Stimulated activated CD8-positive, alpha-beta memory T cell treated with anti-CD3 and anti-CD28 coated beads, Interleukin-15, amount 100 ng/mL, for 1 hour (primary cell): Measurements from ENCODE around the gene ACOX1.

Experiments used
- DNase-seq: peaks from one replicate; pipeline ENCODE4 v3.0.0-alpha.2; 2020; ENCODE audit warnings: low read depth

Gene ACOX1

GRCh38 chr17:75978938-75979704, at the start of gene ACOX1, which contains the start of gene TEN1:
ACOX1 (minus strand) TSS chr17:75979166; CDS start chr17:75979073, 93 bp downstream.
TEN1 (plus strand) TSS chr17:75979240; CDS start chr17:75986193, 6,953 bp downstream.
- DNase-seq, result peak; percentile 94

GRCh38 chr17:76027159-76027839, 48.3 kb upstream of the ACOX1 start, which contains the start of gene EVPL:
EVPL (minus strand) TSS chr17:76027306; CDS start chr17:76027198, 108 bp downstream.
- no peak for DNase-seq

- no peak for DNase-seq
These were observed 47.8 kb upstream of the ACOX1 start for GRCh38 chr17:76026714-76027158.

- DNase-seq, result no peak
These were observed 46.3 kb upstream of the ACOX1 start for GRCh38 chr17:76025294-76025693.

GRCh38 chr17:76024353-76024752, 45.4 kb upstream of the ACOX1 start:
- no peak for DNase-seq

GRCh38 chr17:76023900-76024237, 44.9 kb upstream of the ACOX1 start:
- no peak for DNase-seq

- DNase-seq, result no peak
These were observed 44.3 kb upstream of the ACOX1 start for GRCh38 chr17:76022973-76023899.

GRCh38 chr17:76022285-76022684, 43.3 kb upstream of the ACOX1 start:
- no peak for DNase-seq

- no peak for DNase-seq
These were observed 41.0 kb upstream of the ACOX1 start for GRCh38 chr17:76019833-76020467.

- no peak for DNase-seq
These were observed 39.8 kb upstream of the ACOX1 start for GRCh38 chr17:76018801-76019200.

- no peak for DNase-seq
These were observed 39.3 kb upstream of the ACOX1 start for GRCh38 chr17:76018340-76018680.

- DNase-seq, result no peak
These were observed 38.7 kb upstream of the ACOX1 start for GRCh38 chr17:76017481-76018339.

- no peak for DNase-seq
These were observed 35.9 kb upstream of the ACOX1 start for GRCh38 chr17:76014925-76015261.

GRCh38 chr17:76014100-76014924, 35.3 kb upstream of the ACOX1 start:
- DNase-seq, result peak; percentile 57

- no peak for DNase-seq
These were observed 34.5 kb upstream of the ACOX1 start for GRCh38 chr17:76013377-76013932.

- no peak for DNase-seq
These were observed 33.0 kb upstream of the ACOX1 start for GRCh38 chr17:76011951-76012350.

- DNase-seq, result no peak
These were observed 31.1 kb upstream of the ACOX1 start for GRCh38 chr17:76009969-76010661.

GRCh38 chr17:76009447-76009846, 30.5 kb upstream of the ACOX1 start:
- DNase-seq, result no peak
